ENCODE results near the gene RLF.

The RLF gene

GRCh38 chr1:40178200-40178599 lies 17.0 kb downstream of the RLF start:
- POLR2A ChIA-PET, result no interaction called here

GRCh38 chr1:40179496-40180089 lies 18.4 kb downstream of the RLF start:
- DNase-seq (ENCODE audit: low read depth, low spot score), result no peak
- POLR2A ChIA-PET, result no interaction called here
- no peak for TF ChIP-seq CTCF (IDR thresholded peaks at IDR 0.05; ENCODE audit: insufficient read depth, low read length, missing control alignments)
- no peak overlapping the region for H3K4me3 ChIP-seq (ENCODE audit: low read depth, low read length)
- CTCF ChIA-PET, result interaction anchor here (1.2 to 1.8 kb wide), 5 partner anchors 8 to 135 kb away, joined by 3 to 5 read pairs (median 3); no protein-coding TSS in a partner anchor

More at GRCh38 chr1:40178200-40178599, 17.0 kb downstream of the RLF start:
- H3K4me3 ChIP-seq (ENCODE audit: low read depth, low read length), result no peak overlapping the region
- CTCF ChIA-PET, result interaction anchor here (1.1 to 1.8 kb wide), 6 partner anchors 10 to 137 kb away, joined by 3 to 5 read pairs (median 3); no protein-coding TSS in a partner anchor
- no peak for DNase-seq (ENCODE audit: low read depth, low spot score)
- no peak for TF ChIP-seq CTCF (IDR thresholded peaks at IDR 0.05; ENCODE audit: insufficient read depth, low read length, missing control alignments)

- H3K4me3 ChIP-seq (ENCODE audit: low read depth, low read length), result no peak overlapping the region
- no peak for DNase-seq (ENCODE audit: low read depth, low spot score)
- ChIA-PET POLR2A (no interaction called here), CTCF (interaction anchor here (1.0 to 3.1 kb wide), 11 partner anchors 9 to 143 kb away, joined by 3 to 15 read pairs (median 4); no protein-coding TSS in a partner anchor)
- no peak for TF ChIP-seq CTCF (IDR thresholded peaks at IDR 0.05; ENCODE audit: insufficient read depth, low read length, missing control alignments)
These were observed 22.0 kb downstream of the RLF start for GRCh38 chr1:40183055-40183710.

GRCh38 chr1:40184193-40184592 lies 23.0 kb downstream of the RLF start:
- ChIA-PET POLR2A (no interaction called here), CTCF (interaction anchor here (1.1 to 3.1 kb wide), 5 partner anchors 14 to 131 kb away, joined by 3 to 15 read pairs (median 4); no protein-coding TSS in a partner anchor)
- no peak overlapping the region for H3K4me3 ChIP-seq (ENCODE audit: low read depth, low read length)
- DNase-seq (ENCODE audit: low read depth, low spot score), result no peak
- no peak for TF ChIP-seq CTCF (IDR thresholded peaks at IDR 0.05; ENCODE audit: insufficient read depth, low read length, missing control alignments)

GRCh38 chr1:40185951-40186864 lies 25.0 kb downstream of the RLF start:
- POLR2A ChIA-PET, result interaction anchor here (1.2 kb wide), 1 partner anchor 56 kb away, joined by 4 read pairs; no protein-coding TSS in a partner anchor
- no peak overlapping the region for H3K4me3 ChIP-seq (ENCODE audit: low read depth, low read length)
- CTCF ChIA-PET, result interaction anchor here (1.2 to 1.8 kb wide), 3 partner anchors 13 to 153 kb away, joined by 3 to 5 read pairs (median 4); no protein-coding TSS in a partner anchor
- peak; percentile 56 for DNase-seq (ENCODE audit: low read depth, low spot score)
- TF ChIP-seq CTCF (IDR thresholded peaks at IDR 0.05; ENCODE audit: insufficient read depth, low read length, missing control alignments), result no peak
